ENCODE data around the gene LAMB1.
A peak's percentile ranks its signal among the peaks of the same experiment; 100 is the strongest.
"Not testable (repeated sequence)": the region's sequence is repeated elsewhere in the genome, so short reads cannot be mapped to it uniquely, and the experiment has no call there.

The LAMB1 gene

GRCh38 chr7:108002726-108003598 is at the start of gene LAMB1:
Gene LAMB1, minus strand, starts transcription at chr7:108003161. Its CDS starts 276 bp downstream, at chr7:108002885.
- peak; percentile 57 for DNase-seq

GRCh38 chr7:108051454-108051853 is 48.5 kb upstream of the LAMB1 start:
- DNase-seq = no peak

- DNase-seq = no peak
Observed at GRCh38 chr7:108049962-108050361, 47.0 kb upstream of the LAMB1 start.

- no peak for DNase-seq
Observed at GRCh38 chr7:108048422-108048821, 45.5 kb upstream of the LAMB1 start.

GRCh38 chr7:108046952-108047506 is 44.1 kb upstream of the LAMB1 start:
- DNase-seq = no peak

GRCh38 chr7:108045669-108046068 is 42.7 kb upstream of the LAMB1 start:
- no peak for DNase-seq

GRCh38 chr7:108045154-108045553 is 42.2 kb upstream of the LAMB1 start:
- DNase-seq = no peak

- DNase-seq = no peak
Observed at GRCh38 chr7:108044345-108044744, 41.4 kb upstream of the LAMB1 start.

- no peak for DNase-seq
Observed at GRCh38 chr7:108038986-108039385, 36.0 kb upstream of the LAMB1 start.

GRCh38 chr7:108037741-108038140 is 34.8 kb upstream of the LAMB1 start:
- DNase-seq = no peak

GRCh38 chr7:108037140-108037539 is 34.2 kb upstream of the LAMB1 start:
- DNase-seq = no peak

GRCh38 chr7:108034586-108034985 is 31.6 kb upstream of the LAMB1 start:
- DNase-seq = no peak

- DNase-seq = no peak
Observed at GRCh38 chr7:108033776-108034497, 31.0 kb upstream of the LAMB1 start.

- DNase-seq = not testable (repeated sequence)
Observed at GRCh38 chr7:108033309-108033708, 30.3 kb upstream of the LAMB1 start.

- no peak for DNase-seq
Observed at GRCh38 chr7:108030516-108030915, 27.6 kb upstream of the LAMB1 start.

- DNase-seq = no peak
Observed at GRCh38 chr7:108029034-108029433, 26.1 kb upstream of the LAMB1 start.

- no peak for DNase-seq
Observed at GRCh38 chr7:108028111-108028510, 25.1 kb upstream of the LAMB1 start.

- DNase-seq = no peak
Observed at GRCh38 chr7:108027239-108027638, 24.3 kb upstream of the LAMB1 start.

- DNase-seq = no peak
Observed at GRCh38 chr7:108026647-108027046, 23.7 kb upstream of the LAMB1 start.

GRCh38 chr7:108026116-108026515 is 23.2 kb upstream of the LAMB1 start:
- DNase-seq = no peak

GRCh38 chr7:108024538-108024937 is 21.6 kb upstream of the LAMB1 start:
- DNase-seq = no peak

GRCh38 chr7:108020585-108020984 is 17.6 kb upstream of the LAMB1 start:
- no peak for DNase-seq

GRCh38 chr7:108018668-108019067 is 15.7 kb upstream of the LAMB1 start:
- DNase-seq = no peak

- DNase-seq = no peak
Observed at GRCh38 chr7:108017776-108018151, 14.8 kb upstream of the LAMB1 start.
